Body of pancreas (tissue), 4 donors: ENCODE results near the gene UNCX.

ENCODE experiments used
- CTCF ChIP-seq, 7 experiments: fragments of 450-650 bp in 4 of 7; fragments of 200-600 bp in 3 of 7; sonication (generic) in 3 of 7; IDR thresholded peaks; one replicate each; pipeline ENCODE4 v1.5.1; 2016 to 2019; ENCODE audit warnings: antibody characterized with exemption in 7 of 7
- POLR2A ChIP-seq, 3 donors: fragments of 450-650 bp; IDR thresholded peaks; one replicate each; pipeline ENCODE4 v1.6.1; 2016; ENCODE audit warnings: antibody characterized with exemption in 3 of 3, mild to moderate bottlenecking in 2 of 3

GRCh38 chr7:1242256-1242605 is 9.6 kb downstream of the UNCX start:
- TF ChIP-seq CTCF (IDR thresholded peaks at IDR 0.05) (no peak), POLR2A (IDR thresholded peaks at IDR 0.05) (no peak)
